Esophagus squamous epithelium (tissue), 4 donors: ENCODE data around the gene ADARB2.

Experiments
- POLR2A ChIP-seq, 4 donors: fragments of 450-650 bp; IDR thresholded peaks; one replicate each; pipeline ENCODE4 v1.6.1; 2017; ENCODE audit warnings: antibody characterized with exemption in 4 of 4, mild to moderate bottlenecking in 4 of 4, moderate library complexity in 3 of 4
- TF ChIP-seq, protein P1 (sequence below), 6 experiments: fragments of 450-650 bp in 4 of 6; fragments of 200-600 bp in 2 of 6; sonication (generic) in 2 of 6; IDR thresholded peaks; one replicate each; pipeline ENCODE4 v1.5.1; 2016 to 2019; ENCODE audit warnings: antibody characterized with exemption in 6 of 6, mild to moderate bottlenecking in 4 of 6, moderate library complexity in 4 of 6

DNA sequence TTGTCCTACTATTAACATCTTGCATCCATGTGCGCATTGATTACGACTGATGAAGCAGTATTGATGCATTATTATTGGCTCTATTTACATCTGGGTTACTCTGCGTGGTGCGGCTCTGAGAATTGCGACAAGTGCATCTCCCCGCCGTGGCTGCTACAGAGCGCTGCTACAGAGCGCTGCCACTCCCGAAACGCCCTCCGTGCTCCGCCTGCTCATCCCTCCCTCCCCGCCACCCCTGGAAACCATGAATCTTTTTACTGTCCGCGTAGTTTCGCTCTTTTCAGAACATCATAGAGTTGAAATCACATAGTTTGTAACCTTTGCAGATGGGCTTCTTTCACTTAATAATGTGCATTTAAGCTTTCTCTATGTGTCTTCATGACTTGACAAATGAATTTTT, 74.1 kb downstream of the ADARB2 start:
- TF ChIP-seq, protein P1, sequence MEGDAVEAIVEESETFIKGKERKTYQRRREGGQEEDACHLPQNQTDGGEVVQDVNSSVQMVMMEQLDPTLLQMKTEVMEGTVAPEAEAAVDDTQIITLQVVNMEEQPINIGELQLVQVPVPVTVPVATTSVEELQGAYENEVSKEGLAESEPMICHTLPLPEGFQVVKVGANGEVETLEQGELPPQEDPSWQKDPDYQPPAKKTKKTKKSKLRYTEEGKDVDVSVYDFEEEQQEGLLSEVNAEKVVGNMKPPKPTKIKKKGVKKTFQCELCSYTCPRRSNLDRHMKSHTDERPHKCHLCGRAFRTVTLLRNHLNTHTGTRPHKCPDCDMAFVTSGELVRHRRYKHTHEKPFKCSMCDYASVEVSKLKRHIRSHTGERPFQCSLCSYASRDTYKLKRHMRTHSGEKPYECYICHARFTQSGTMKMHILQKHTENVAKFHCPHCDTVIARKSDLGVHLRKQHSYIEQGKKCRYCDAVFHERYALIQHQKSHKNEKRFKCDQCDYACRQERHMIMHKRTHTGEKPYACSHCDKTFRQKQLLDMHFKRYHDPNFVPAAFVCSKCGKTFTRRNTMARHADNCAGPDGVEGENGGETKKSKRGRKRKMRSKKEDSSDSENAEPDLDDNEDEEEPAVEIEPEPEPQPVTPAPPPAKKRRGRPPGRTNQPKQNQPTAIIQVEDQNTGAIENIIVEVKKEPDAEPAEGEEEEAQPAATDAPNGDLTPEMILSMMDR (IDR thresholded peaks at IDR 0.05), result no peak
- TF ChIP-seq POLR2A (IDR thresholded peaks at IDR 0.05), result no peak
